SK-N-SH (cell line): ENCODE results near the gene PPP1R1C. TPM values are rescaled to one million over a fixed set of nuclear protein-coding genes. Genes with fewer than 3 reads are reported as not detected.

Experiments
- CTCF ChIA-PET: fragments of 300-600, 350-600 bp; formaldehyde crosslinking; extraction: SDS; loops from one replicate; lab custom pipeline; 2021; lab: Yijun Ruan, JAX
- POLR2A ChIA-PET: fragments of 350-600 bp; sonication (Branson Sonifier 250); formaldehyde crosslinking; extraction: SDS; loops from one replicate; lab custom pipeline; 2020; ENCODE audit warnings: antibody characterized with exemption, inconsistent platforms; lab: Yijun Ruan, JAX
- DNase-seq: peaks from one replicate; pipeline ENCODE4 v3.0.0; 2012
- H2AFZ ChIP-seq: fragments of 200-600 bp; sonication (generic); 2 replicates; pipeline ENCODE4 v1.8.1; 2016; ENCODE audit warnings: antibody characterized with exemption, mild to moderate bottlenecking, low read depth
- H3F3A ChIP-seq: fragments of 200-600 bp; sonication (generic); replicated peaks from 2 replicates; pipeline ENCODE3; 2016; ENCODE audit warnings: antibody characterized with exemption, mild to moderate bottlenecking; ENCODE audit not compliant: insufficient read depth
- H3K27ac ChIP-seq, 2 experiments: fragments of 200-500 bp in 1 of 2; fragments of 200-600 bp in 1 of 2; sonication (Bioruptor generic) in 1 of 2; sonication (generic), shearing (Covaris generic) in 1 of 2; 2 replicates each; pipeline versions ENCODE4 v1.5.1 to v1.6.1; 2014 to 2016; ENCODE audit warnings: low read depth in 2 of 2, inconsistent platforms in 1 of 2, low read length in 1 of 2, mild to moderate bottlenecking in 1 of 2, mixed read lengths in 1 of 2
- H3K27me3 ChIP-seq: fragments of 200-600 bp; sonication (generic), shearing (Covaris generic); 2 replicates; pipeline ENCODE4 v1.6.1; 2016; ENCODE audit warnings: mixed run types; ENCODE audit not compliant: insufficient read depth
- H3K36me3 ChIP-seq, 2 experiments: fragments of 200-500 bp in 1 of 2; fragments of 200-600 bp in 1 of 2; sonication (Bioruptor generic) in 1 of 2; sonication (generic) in 1 of 2; replicated peaks in 1 of 2; 2 replicates each; pipeline versions ENCODE3 to v1.5.1; 2014 to 2016; ENCODE audit warnings: low read length in 1 of 2, mild to moderate bottlenecking in 1 of 2; ENCODE audit not compliant: insufficient read depth in 2 of 2, control insufficient read depth in 1 of 2
- H3K4me1 ChIP-seq, 2 experiments: fragments of 200-500 bp in 1 of 2; fragments of 200-600 bp in 1 of 2; sonication (Bioruptor generic) in 1 of 2; sonication (generic), shearing (Covaris generic) in 1 of 2; 2 replicates each; pipeline versions ENCODE4 v1.5.1 to v1.6.1; 2014 to 2016; ENCODE audit warnings: low read depth in 1 of 2, low read length in 1 of 2, mixed run types in 1 of 2; ENCODE audit not compliant: insufficient read depth in 2 of 2, control insufficient read depth in 1 of 2
- H3K4me2 ChIP-seq: fragments of 200-600 bp; sonication (generic), shearing (Covaris generic); 2 replicates; pipeline ENCODE4 v1.6.1; 2017; ENCODE audit warnings: mixed run types
- H3K4me3 ChIP-seq, 2 experiments: fragments of 200-500 bp in 1 of 2; fragments of 200-600 bp in 1 of 2; sonication (Bioruptor generic) in 1 of 2; sonication (generic), shearing (Covaris generic) in 1 of 2; 2 replicates each; pipeline versions ENCODE4 v1.5.1 to v1.8.1; 2014 to 2016; ENCODE audit warnings: low read depth in 2 of 2, inconsistent platforms in 1 of 2, low read length in 1 of 2, mild to moderate bottlenecking in 1 of 2, mixed read lengths in 1 of 2, moderate library complexity in 1 of 2
- H3K79me2 ChIP-seq: fragments of 200-600 bp; sonication (generic); 2 replicates; pipeline ENCODE4 v1.8.1; 2017; ENCODE audit warnings: mild to moderate bottlenecking; ENCODE audit not compliant: insufficient read depth
- H3K9ac ChIP-seq: fragments of 200-600 bp; sonication (generic); 2 replicates; pipeline ENCODE4 v1.6.1; 2017; ENCODE audit warnings: mixed run types
- H3K9me2 ChIP-seq: fragments of 200-600 bp; sonication (generic); 2 replicates; pipeline ENCODE4 v1.6.1; 2017; ENCODE audit warnings: mixed run types
- H3K9me3 ChIP-seq: fragments of 200-600 bp; sonication (generic); 2 replicates; pipeline ENCODE4 v1.6.1; 2017; ENCODE audit warnings: mixed run types, mild to moderate bottlenecking, moderate library complexity
- H4K20me1 ChIP-seq: fragments of 200-600 bp; sonication (generic); 2 replicates; pipeline ENCODE4 v1.6.1; 2017; ENCODE audit warnings: mild to moderate bottlenecking, mixed run types; ENCODE audit not compliant: insufficient read depth
- CTCF ChIP-seq: fragments of 200-600 bp; sonication (generic); IDR thresholded peaks from 2 replicates; pipeline ENCODE4 v1.6.1; 2017; ENCODE audit warnings: antibody characterized with exemption, mild to moderate bottlenecking, moderate library complexity
- ELF1 ChIP-seq: IDR thresholded peaks from 2 replicates; pipeline ENCODE4 v1.4.0; 2012
- EP300 ChIP-seq, 2 experiments: IDR thresholded peaks; 2 replicates each; pipeline versions ENCODE4 v1.4.0 to v1.6.1; 2012; ENCODE audit warnings: borderline replicate concordance in 1 of 2, low read depth in 1 of 2, low read length in 1 of 2
- FOXJ3 ChIP-seq: sonication (generic); formaldehyde crosslinking; IDR thresholded peaks from 2 replicates; pipeline ENCODE4 v1.5.1; 2020; ENCODE audit warnings: mild to moderate bottlenecking, missing genetic modification reagents
- GABPA ChIP-seq: IDR thresholded peaks from 2 replicates; pipeline ENCODE4 v1.4.0; 2012; ENCODE audit warnings: low read depth, mild to moderate bottlenecking
- JUND ChIP-seq: IDR thresholded peaks from 2 replicates; pipeline ENCODE4 v1.4.0; 2012
- MAX ChIP-seq: IDR thresholded peaks from 2 replicates; pipeline ENCODE4 v1.4.0; 2012; ENCODE audit warnings: low read depth
- POLR2AphosphoS5 ChIP-seq: IDR thresholded peaks from 2 replicates; pipeline ENCODE4 v1.6.1; 2012; ENCODE audit warnings: low read depth, low read length
- TEAD4 ChIP-seq: IDR thresholded peaks from 2 replicates; pipeline ENCODE4 v1.4.0; 2012; ENCODE audit warnings: mild to moderate bottlenecking, borderline replicate concordance; ENCODE audit not compliant: insufficient read depth
- WGBS: methylation state at CpG from one replicate; pipeline ENCODE4 v1.1.6; 2017; ENCODE audit warnings: low lambda C conversion rate; 5-methylcytosine and 5-hydroxymethylcytosine counted together
- polyA plus RNA-seq, 3 experiments: library from polyadenylated mRNA; depleted of rRNA; stranded (reverse); fragments of >200 nt; gene quantifications; 2 replicates each; pipeline ENCODE4 v1.2.3, GENCODE V29; 2012
- TF ChIP-seq, protein P1 (sequence below): IDR thresholded peaks from 2 replicates; pipeline ENCODE4; 2012
- TF ChIP-seq, protein P2 (sequence below): IDR thresholded peaks from 2 replicates; pipeline ENCODE4 v1.4.0; 2012; ENCODE audit warnings: low read depth, borderline replicate concordance
- TF ChIP-seq, protein P3 (sequence below): fragments of 150-350 bp; IDR thresholded peaks from 2 replicates; pipeline ENCODE4 v1.6.1; 2017; ENCODE audit warnings: antibody characterized with exemption, low read length, low read depth, borderline replicate concordance

Gene PPP1R1C
- polyA plus RNA-seq, 1 of the 3 experiments (the other 2 are of a cell fraction), result 0.41 TPM

DNA sequence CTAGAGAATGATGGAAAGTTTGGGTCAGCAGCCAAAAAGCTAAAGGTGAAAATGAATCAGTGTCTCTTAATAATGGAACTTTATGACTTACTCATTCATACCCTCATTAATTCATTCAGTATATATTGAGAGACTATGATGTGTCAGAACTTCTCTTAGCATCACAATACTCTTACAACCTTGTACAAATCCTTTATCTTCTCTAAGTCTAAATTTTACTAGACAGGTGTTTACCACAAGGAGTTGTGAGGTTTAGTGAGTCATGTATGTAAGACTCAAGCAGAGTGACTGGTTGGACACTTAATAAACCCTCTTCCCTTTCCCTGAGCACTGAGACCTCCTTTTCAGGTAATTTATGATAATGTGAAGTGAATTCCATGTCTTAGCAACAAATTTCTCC is 129.6 kb downstream of the PPP1R1C start:
- no peak for TF ChIP-seq POLR2AphosphoS5
- TF ChIP-seq, protein P1, sequence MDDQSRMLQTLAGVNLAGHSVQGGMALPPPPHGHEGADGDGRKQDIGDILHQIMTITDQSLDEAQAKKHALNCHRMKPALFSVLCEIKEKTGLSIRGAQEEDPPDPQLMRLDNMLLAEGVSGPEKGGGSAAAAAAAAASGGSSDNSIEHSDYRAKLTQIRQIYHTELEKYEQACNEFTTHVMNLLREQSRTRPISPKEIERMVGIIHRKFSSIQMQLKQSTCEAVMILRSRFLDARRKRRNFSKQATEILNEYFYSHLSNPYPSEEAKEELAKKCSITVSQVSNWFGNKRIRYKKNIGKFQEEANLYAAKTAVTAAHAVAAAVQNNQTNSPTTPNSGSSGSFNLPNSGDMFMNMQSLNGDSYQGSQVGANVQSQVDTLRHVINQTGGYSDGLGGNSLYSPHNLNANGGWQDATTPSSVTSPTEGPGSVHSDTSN, result no peak
- no peak for TF ChIP-seq ELF1
- TF ChIP-seq, protein P2, sequence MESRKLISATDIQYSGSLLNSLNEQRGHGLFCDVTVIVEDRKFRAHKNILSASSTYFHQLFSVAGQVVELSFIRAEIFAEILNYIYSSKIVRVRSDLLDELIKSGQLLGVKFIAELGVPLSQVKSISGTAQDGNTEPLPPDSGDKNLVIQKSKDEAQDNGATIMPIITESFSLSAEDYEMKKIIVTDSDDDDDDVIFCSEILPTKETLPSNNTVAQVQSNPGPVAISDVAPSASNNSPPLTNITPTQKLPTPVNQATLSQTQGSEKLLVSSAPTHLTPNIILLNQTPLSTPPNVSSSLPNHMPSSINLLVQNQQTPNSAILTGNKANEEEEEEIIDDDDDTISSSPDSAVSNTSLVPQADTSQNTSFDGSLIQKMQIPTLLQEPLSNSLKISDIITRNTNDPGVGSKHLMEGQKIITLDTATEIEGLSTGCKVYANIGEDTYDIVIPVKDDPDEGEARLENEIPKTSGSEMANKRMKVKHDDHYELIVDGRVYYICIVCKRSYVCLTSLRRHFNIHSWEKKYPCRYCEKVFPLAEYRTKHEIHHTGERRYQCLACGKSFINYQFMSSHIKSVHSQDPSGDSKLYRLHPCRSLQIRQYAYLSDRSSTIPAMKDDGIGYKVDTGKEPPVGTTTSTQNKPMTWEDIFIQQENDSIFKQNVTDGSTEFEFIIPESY, result no peak
- no peak for TF ChIP-seq JUND
- TF ChIP-seq EP300 (IDR thresholded peaks at IDR 0.05; ENCODE audit: borderline replicate concordance in 1 of 2, low read depth in 1 of 2, low read length in 1 of 2), result no peak
- no peak for TF ChIP-seq TEAD4
- TF ChIP-seq CTCF, result no peak
- Histone ChIP-seq H3K9me3 (no peaks in the 10 kb centered on the region), H3K4me1 (no peaks in the 10 kb centered on the region), H3K27me3 (no peaks in the 10 kb centered on the region), H3K4me2 (no peak overlapping the region), H3K27ac (no peak overlapping the region), H4K20me1 (no peaks in the 10 kb centered on the region), H3K79me2 (no peaks in the 10 kb centered on the region), H3K9ac (no peak overlapping the region), H3K4me3 (no peak overlapping the region), H2AFZ (no peak overlapping the region), H3K9me2 (no peaks in the 10 kb centered on the region), H3K36me3 (no peaks in the 10 kb centered on the region), H3F3A (no peaks in the 10 kb centered on the region)
- ChIA-PET CTCF (no interaction called here), POLR2A (no interaction called here)
- no peak for DNase-seq

- H3K36me3 ChIP-seq, result no peaks in the 10 kb centered on the region
- H3K9me3 ChIP-seq, result no peaks in the 10 kb centered on the region
- no peaks in the 10 kb centered on the region for H3K27me3 ChIP-seq
- H3K9ac ChIP-seq, result no peak overlapping the region
- H3F3A ChIP-seq, result peaks cover under 1% of the 10 kb centered on the region
- no peaks in the 10 kb centered on the region for H3K9me2 ChIP-seq
- POLR2A ChIA-PET, result no interaction called here
- H3K4me3 ChIP-seq, result no peak overlapping the region
- no peaks in the 10 kb centered on the region for H4K20me1 ChIP-seq
- TF ChIP-seq, protein P3, sequence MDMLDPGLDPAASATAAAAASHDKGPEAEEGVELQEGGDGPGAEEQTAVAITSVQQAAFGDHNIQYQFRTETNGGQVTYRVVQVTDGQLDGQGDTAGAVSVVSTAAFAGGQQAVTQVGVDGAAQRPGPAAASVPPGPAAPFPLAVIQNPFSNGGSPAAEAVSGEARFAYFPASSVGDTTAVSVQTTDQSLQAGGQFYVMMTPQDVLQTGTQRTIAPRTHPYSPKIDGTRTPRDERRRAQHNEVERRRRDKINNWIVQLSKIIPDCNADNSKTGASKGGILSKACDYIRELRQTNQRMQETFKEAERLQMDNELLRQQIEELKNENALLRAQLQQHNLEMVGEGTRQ, result no peak
- TF ChIP-seq MAX, result no peak
- TF ChIP-seq GABPA, result no peak
- TF ChIP-seq CTCF, result no peak
- no peak for TF ChIP-seq FOXJ3 (CRISPR knock-in tag)
- H2AFZ ChIP-seq, result no peak overlapping the region
- H3K4me1 ChIP-seq, result no peaks in the 10 kb centered on the region
- 96% methylated on average over 2 of the region's 2 CpGs for WGBS
- H3K79me2 ChIP-seq, result no peaks in the 10 kb centered on the region
- no peak for DNase-seq
- H3K4me2 ChIP-seq, result no peak overlapping the region
- CTCF ChIA-PET, result interaction anchor here (0.6 kb wide), 1 partner anchor 637 kb away, joined by 3 read pairs; no protein-coding TSS in a partner anchor
- H3K27ac ChIP-seq, result no peak overlapping the region
Measured at GRCh38 chr2:182116774-182117173, 131.1 kb downstream of the PPP1R1C start.
